ENCODE measurements around the gene PRKG2.
A peak's percentile ranks its signal among the peaks of the same experiment; 100 is the strongest.

Gene PRKG2

DNA sequence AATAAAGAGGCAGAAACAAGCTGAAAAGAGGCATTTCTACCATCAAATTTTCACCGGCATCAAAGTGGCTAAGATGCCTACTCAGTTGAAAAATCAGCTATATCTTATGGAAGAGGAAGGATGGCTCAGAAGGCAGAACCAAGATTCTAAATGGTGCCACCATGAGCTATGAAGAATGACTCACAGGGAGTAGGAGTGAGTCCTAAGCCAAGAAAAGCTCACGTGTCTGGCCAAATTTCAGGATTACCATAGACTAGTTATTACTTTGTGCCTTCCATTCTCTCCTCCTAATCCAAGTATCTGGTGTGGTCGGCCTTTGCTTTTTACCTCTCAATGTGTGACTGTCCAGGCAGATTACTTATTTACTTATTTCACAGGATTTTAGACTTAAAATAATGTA, 129.7 kb downstream of the PRKG2 start:
- DNase-seq = no peak

DNA sequence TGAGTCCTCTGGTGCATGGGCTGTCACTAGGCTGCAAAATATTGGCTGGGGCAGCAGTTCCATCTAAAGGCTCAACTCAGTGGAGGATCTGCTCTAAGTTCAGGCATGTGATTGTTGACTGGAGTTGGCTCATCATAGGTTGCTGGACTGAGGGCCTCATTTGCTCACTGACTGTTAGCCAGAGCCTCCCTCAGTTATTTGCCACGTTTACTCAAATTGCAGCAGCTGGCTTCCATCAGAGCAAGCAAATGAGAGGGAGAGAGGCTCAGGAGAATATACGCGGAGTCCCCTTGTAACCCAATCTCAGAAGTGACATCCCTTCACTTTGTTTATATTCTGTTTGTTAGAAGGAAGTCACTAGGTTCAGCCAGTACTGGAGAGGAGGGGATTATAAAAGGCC, 130.4 kb downstream of the PRKG2 start:
- no peak for DNase-seq

DNA sequence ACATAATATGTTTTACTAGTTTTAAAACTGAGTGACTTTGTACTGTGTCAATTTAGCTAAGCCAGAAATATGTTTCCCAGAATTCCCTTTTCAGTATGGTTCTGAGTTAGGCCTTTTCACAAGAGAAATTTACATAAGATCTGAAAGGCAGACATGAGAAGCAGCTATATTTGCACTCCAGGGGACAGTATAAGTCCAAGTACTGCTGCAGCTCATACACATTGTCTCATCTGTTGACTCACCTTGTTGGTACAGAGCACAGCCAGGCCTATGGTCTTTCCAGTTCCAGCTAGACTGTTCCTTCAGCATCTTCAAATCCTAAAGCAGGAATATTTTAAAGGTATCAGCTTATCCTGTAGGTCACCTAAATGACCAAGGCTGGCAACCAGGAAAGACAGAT, 131.0 kb downstream of the PRKG2 start:
- DNase-seq = peak in 1 of 2 experiments; percentile 8

DNA sequence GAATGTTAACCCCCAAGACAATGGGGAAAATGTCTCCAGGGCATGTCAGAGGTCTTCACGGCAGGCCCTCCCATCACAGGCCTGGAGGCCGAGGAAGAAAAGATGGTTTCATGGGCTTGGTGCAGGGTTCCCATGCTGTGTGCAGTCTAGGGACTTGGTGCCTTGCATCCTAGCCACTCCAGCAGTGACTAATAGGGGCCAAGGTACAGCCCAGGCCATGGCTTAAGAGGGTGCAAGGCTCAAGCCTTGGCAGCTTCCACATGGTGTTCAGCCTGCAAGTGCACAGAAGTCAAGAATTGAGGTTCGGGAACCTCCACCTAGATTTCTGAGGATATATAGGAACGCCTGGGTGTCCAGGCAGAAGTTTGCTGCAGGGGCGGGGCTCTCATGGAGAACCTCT, 133.9 kb downstream of the PRKG2 start:
- DNase-seq = no peak

GRCh38 chr4:81071013-81071412, 144.0 kb downstream of the PRKG2 start:
- no peak for DNase-seq

- DNase-seq = peak; percentile 65 to 84
Observed at GRCh38 chr4:81069706-81070331, 145.2 kb downstream of the PRKG2 start.

- no peak for DNase-seq
Observed at GRCh38 chr4:81065446-81065845, 149.6 kb downstream of the PRKG2 start.

- no peak for DNase-seq
Observed at GRCh38 chr4:81062001-81062400, 153.0 kb downstream of the PRKG2 start.

- no peak for DNase-seq
Observed at GRCh38 chr4:81061344-81061730, 153.7 kb downstream of the PRKG2 start.

- DNase-seq = no peak
Observed at GRCh38 chr4:81060587-81061343, 154.3 kb downstream of the PRKG2 start.

DNA sequence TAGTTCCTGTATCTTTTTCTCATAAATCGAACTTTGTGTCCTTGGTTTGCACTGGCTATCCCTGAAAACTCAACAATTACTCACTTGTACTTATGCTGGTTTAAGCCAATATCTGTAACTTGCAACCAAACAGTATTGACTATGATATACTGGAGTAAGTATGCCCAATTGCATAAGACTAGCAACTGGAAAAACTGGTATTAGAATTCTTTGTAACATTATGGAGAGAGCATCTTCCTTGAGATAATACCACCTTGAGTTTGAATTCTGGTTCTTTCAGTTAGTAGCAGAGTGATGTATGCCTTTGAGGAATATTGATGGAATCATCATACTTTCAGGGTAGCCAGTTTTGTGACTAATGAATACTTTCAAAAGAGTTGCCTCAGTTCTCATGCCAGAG, 156.4 kb downstream of the PRKG2 start:
- DNase-seq = no peak

GRCh38 chr4:81052119-81053068, 162.6 kb downstream of the PRKG2 start:
- peak; percentile 34 to 62 for DNase-seq

GRCh38 chr4:81049907-81050306, 165.1 kb downstream of the PRKG2 start:
- DNase-seq = no peak

DNA sequence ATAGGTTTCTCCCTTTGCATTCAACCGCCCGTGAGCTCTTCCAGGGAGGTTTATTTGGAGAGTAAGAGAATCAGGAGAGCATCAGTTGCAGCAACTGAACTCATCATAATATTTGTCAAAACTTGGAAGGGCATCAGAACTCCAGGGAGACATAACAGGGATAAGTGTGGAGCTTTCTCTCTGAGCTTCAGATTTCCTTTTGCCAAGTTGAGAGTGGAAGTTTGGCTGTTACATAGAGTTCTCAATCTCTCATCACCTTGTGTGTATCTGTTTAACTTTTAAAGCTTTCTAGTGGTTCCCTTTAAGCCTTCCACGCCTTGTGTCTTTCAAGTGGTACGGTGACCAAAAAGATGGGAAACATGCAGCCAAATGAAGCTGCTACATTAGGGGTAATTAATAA, 165.7 kb downstream of the PRKG2 start:
- DNase-seq = no peak

- DNase-seq = no peak
Observed at GRCh38 chr4:81042578-81043365, 172.2 kb downstream of the PRKG2 start.

- DNase-seq = peak; percentile 1 to 33
Observed at GRCh38 chr4:81040012-81040659, 174.9 kb downstream of the PRKG2 start.

GRCh38 chr4:81039351-81039972, 175.6 kb downstream of the PRKG2 start:
- no peak for DNase-seq

- no peak for DNase-seq
Observed at GRCh38 chr4:81038636-81039350, 176.2 kb downstream of the PRKG2 start.
